ENCODE measurements around the gene CELF2.

Gene CELF2

GRCh38 chr10:11317936-11318670, 300.4 kb downstream of the CELF2 start:
- H3K27me3 ChIP-seq = no peaks in the 10 kb centered on the region; the same call in 1 of the 2 replicates
- no peak for TF ChIP-seq CTCF (IDR thresholded peaks at IDR 0.05; ENCODE audit: low read depth, low read length)
- H3K9me3 ChIP-seq = no peaks in the 10 kb centered on the region
- H3K36me3 ChIP-seq = no peaks in the 10 kb centered on the region
- H3K4me1 ChIP-seq = no peaks in the 10 kb centered on the region
- DNase-seq = no peak
- no peak overlapping the region for H3K4me3 ChIP-seq (ENCODE audit: low read depth, low read length)

- no peak overlapping the region for H3K4me3 ChIP-seq (ENCODE audit: low read depth, low read length)
- no peak for DNase-seq
- no peaks in the 10 kb centered on the region for H3K4me1 ChIP-seq
- TF ChIP-seq CTCF (IDR thresholded peaks at IDR 0.05; ENCODE audit: low read depth, low read length) = no peak
- no peaks in the 10 kb centered on the region for H3K9me3 ChIP-seq
- H3K36me3 ChIP-seq = no peaks in the 10 kb centered on the region
- H3K27me3 ChIP-seq = no peaks in the 10 kb centered on the region; the same call in 1 of the 2 replicates
Measured at GRCh38 chr10:11318826-11319598, 301.3 kb downstream of the CELF2 start.

- Histone ChIP-seq H3K36me3 (no peaks in the 10 kb centered on the region), H3K27me3 (no peaks in the 10 kb centered on the region; the same call in 1 of the 2 replicates)
- DNase-seq = no peak
Measured at GRCh38 chr10:11319990-11320602, 302.4 kb downstream of the CELF2 start.

GRCh38 chr10:11320809-11321520, 303.3 kb downstream of the CELF2 start:
- Histone ChIP-seq H3K9me3 (no peaks in the 10 kb centered on the region), H3K4me1 (no peaks in the 10 kb centered on the region), H3K36me3 (no peaks in the 10 kb centered on the region), H3K4me3 (ENCODE audit: low read depth, low read length) (no peak overlapping the region), H3K27me3 (no peaks in the 10 kb centered on the region)
- no peak for DNase-seq
- no peak for TF ChIP-seq CTCF (IDR thresholded peaks at IDR 0.05; ENCODE audit: low read depth, low read length)

More at GRCh38 chr10:11319990-11320602, 302.4 kb downstream of the CELF2 start:
- TF ChIP-seq CTCF (IDR thresholded peaks at IDR 0.05; ENCODE audit: low read depth, low read length) = no peak
- Histone ChIP-seq H3K9me3 (no peaks in the 10 kb centered on the region), H3K4me1 (no peaks in the 10 kb centered on the region), H3K4me3 (ENCODE audit: low read depth, low read length) (no peak overlapping the region)

- Histone ChIP-seq H3K36me3 (no peaks in the 10 kb centered on the region), H3K9me3 (no peaks in the 10 kb centered on the region), H3K27me3 (0 out of 2 replicates have a peak, but pooled peaks cover 2% of the 10 kb centered on the region), H3K4me1 (no peaks in the 10 kb centered on the region), H3K4me3 (ENCODE audit: low read depth, low read length) (no peak overlapping the region)
- no peak for TF ChIP-seq CTCF (IDR thresholded peaks at IDR 0.05; ENCODE audit: low read depth, low read length)
- DNase-seq = no peak
Measured at GRCh38 chr10:11322698-11323097, 305.0 kb downstream of the CELF2 start.

All from BE2C (cell line).